HEK293 (cell line): Measurements from ENCODE around the gene PRR5.

Experiments
- CTCF ChIA-PET: fragments of 350-600 bp; formaldehyde crosslinking; extraction: SDS; loops from one replicate; lab custom pipeline; 2021; ENCODE audit warnings: antibody characterized with exemption; lab: Yijun Ruan, JAX
- POLR2A ChIA-PET: fragments of 300-600 bp; formaldehyde crosslinking; extraction: SDS; loops from one replicate; lab custom pipeline; 2020; ENCODE audit warnings: antibody characterized with exemption, inconsistent platforms; lab: Yijun Ruan, JAX
- H3K27ac ChIP-seq: fragments of 200-500 bp; sonication (Bioruptor generic); 2 replicates; pipeline ENCODE4 v1.5.1; 2014; ENCODE audit warnings: low read depth, low read length, control low read depth, inconsistent platforms; ENCODE audit errors: extremely low read depth
- H3K36me3 ChIP-seq, 2 experiments: fragments of 200-500 bp in 1 of 2; sonication (Bioruptor generic) in 1 of 2; 1 replicate in 1 of 2; 2 replicates in 1 of 2; pipeline ENCODE4 v1.5.1; 2014 to 2017; ENCODE audit warnings: inconsistent platforms in 2 of 2, low read length in 2 of 2; ENCODE audit not compliant: control insufficient read depth in 2 of 2, insufficient read depth in 1 of 2
- H3K4me1 ChIP-seq: fragments of 200-500 bp; sonication (Bioruptor generic); 2 replicates; pipeline ENCODE4 v1.5.1; 2014; ENCODE audit warnings: mild to moderate bottlenecking, low read length, inconsistent platforms; ENCODE audit not compliant: control insufficient read depth, insufficient read depth
- H3K4me3 ChIP-seq: 2 replicates; pipeline ENCODE4 v1.5.1; 2011; ENCODE audit warnings: low read depth, mild to moderate bottlenecking, control low read depth, low read length, moderate library complexity
- H3K9me3 ChIP-seq: fragments of 200-500 bp; sonication (Bioruptor generic); 2 replicates; pipeline ENCODE4 v1.5.1; 2014; ENCODE audit warnings: low read depth, low read length, inconsistent platforms; ENCODE audit not compliant: control insufficient read depth, insufficient read depth
- EGR2 ChIP-seq: fragments of 450-650 bp; formaldehyde crosslinking; IDR thresholded peaks from 2 replicates; pipeline ENCODE4 v1.5.1; 2016; ENCODE audit warnings: low read depth, missing biosample characterization, missing genetic modification characterization
- GFI1B ChIP-seq: fragments of 450-650 bp; formaldehyde crosslinking; IDR thresholded peaks from 2 replicates; pipeline ENCODE4 v1.5.1; 2016; ENCODE audit warnings: missing biosample characterization, missing genetic modification characterization
- WT1 ChIP-seq: fragments of 450-650 bp; formaldehyde crosslinking; IDR thresholded peaks from 2 replicates; pipeline ENCODE4 v1.5.1; 2016; ENCODE audit warnings: missing biosample characterization, missing genetic modification characterization
- YY1 ChIP-seq: fragments of 450-650 bp; formaldehyde crosslinking; IDR thresholded peaks from 2 replicates; pipeline ENCODE4 v1.5.1; 2018; ENCODE audit warnings: missing biosample characterization, missing genetic modification characterization
- ZBTB20 ChIP-seq: fragments of 450-650 bp; formaldehyde crosslinking; IDR thresholded peaks from 2 replicates; pipeline ENCODE4 v1.5.1; 2016; ENCODE audit warnings: missing biosample characterization, missing genetic modification characterization
- ZBTB21 ChIP-seq: fragments of 450-650 bp; formaldehyde crosslinking; IDR thresholded peaks from 2 replicates; pipeline ENCODE4 v1.5.1; 2017; ENCODE audit warnings: missing biosample characterization, missing genetic modification characterization
- ZBTB8A ChIP-seq: fragments of 450-650 bp; formaldehyde crosslinking; IDR thresholded peaks from 2 replicates; pipeline ENCODE4 v1.5.1; 2016; ENCODE audit warnings: missing biosample characterization, missing genetic modification characterization
- ZFHX2 ChIP-seq: fragments of 450-650 bp; formaldehyde crosslinking; conservative IDR thresholded peaks from 2 replicates; pipeline ENCODE4 v1.5.1; 2016; ENCODE audit warnings: missing biosample characterization, missing genetic modification characterization
- ZFP41 ChIP-seq: fragments of 450-650 bp; formaldehyde crosslinking; IDR thresholded peaks from 2 replicates; pipeline ENCODE4 v1.5.1; 2016; ENCODE audit warnings: missing biosample characterization, missing genetic modification characterization, borderline replicate concordance
- ZNF140 ChIP-seq: fragments of 450-650 bp; formaldehyde crosslinking; IDR thresholded peaks from 2 replicates; pipeline ENCODE4 v1.5.1; 2016; ENCODE audit warnings: missing biosample characterization, missing genetic modification characterization
- ZNF211 ChIP-seq: fragments of 450-650 bp; formaldehyde crosslinking; IDR thresholded peaks from 2 replicates; pipeline ENCODE4 v1.5.1; 2016; ENCODE audit warnings: low read depth, missing biosample characterization, missing genetic modification characterization
- ZNF366 ChIP-seq: fragments of 450-650 bp; formaldehyde crosslinking; conservative IDR thresholded peaks from 2 replicates; pipeline ENCODE4 v1.5.1; 2016; ENCODE audit warnings: missing biosample characterization, missing genetic modification characterization
- ZNF530 ChIP-seq: fragments of 450-650 bp; formaldehyde crosslinking; IDR thresholded peaks from 2 replicates; pipeline ENCODE4 v1.5.1; 2016; ENCODE audit warnings: low read depth, missing biosample characterization, missing genetic modification characterization
- ZNF76 ChIP-seq: fragments of 450-650 bp; formaldehyde crosslinking; IDR thresholded peaks from 2 replicates; pipeline ENCODE4; 2016; ENCODE audit warnings: low read depth, missing biosample characterization, missing genetic modification characterization, borderline replicate concordance
- ZNF768 ChIP-seq: fragments of 450-650 bp; formaldehyde crosslinking; IDR thresholded peaks from 2 replicates; pipeline ENCODE4 v1.5.1; 2018; ENCODE audit warnings: missing biosample characterization, mild to moderate bottlenecking, missing genetic modification characterization
- TF ChIP-seq, protein P1 (sequence below): fragments of 450-650 bp; formaldehyde crosslinking; IDR thresholded peaks from 2 replicates; pipeline ENCODE4 v1.5.1; 2016; ENCODE audit warnings: missing biosample characterization, missing genetic modification characterization
- TF ChIP-seq, protein P2 (sequence below): fragments of 450-650 bp; formaldehyde crosslinking; IDR thresholded peaks from 2 replicates; pipeline ENCODE4 v1.5.1; 2016; ENCODE audit warnings: missing biosample characterization, missing genetic modification characterization, borderline replicate concordance
- TF ChIP-seq, protein P3 (sequence below): fragments of 450-650 bp; formaldehyde crosslinking; IDR thresholded peaks from 2 replicates; pipeline ENCODE4 v1.5.1; 2017; ENCODE audit warnings: missing biosample characterization, missing genetic modification characterization
- TF ChIP-seq, protein P4 (sequence below): fragments of 450-650 bp; formaldehyde crosslinking; IDR thresholded peaks from 2 replicates; pipeline ENCODE4 v1.5.1; 2017; ENCODE audit warnings: missing biosample characterization, missing genetic modification characterization

PRR5 gene

DNA sequence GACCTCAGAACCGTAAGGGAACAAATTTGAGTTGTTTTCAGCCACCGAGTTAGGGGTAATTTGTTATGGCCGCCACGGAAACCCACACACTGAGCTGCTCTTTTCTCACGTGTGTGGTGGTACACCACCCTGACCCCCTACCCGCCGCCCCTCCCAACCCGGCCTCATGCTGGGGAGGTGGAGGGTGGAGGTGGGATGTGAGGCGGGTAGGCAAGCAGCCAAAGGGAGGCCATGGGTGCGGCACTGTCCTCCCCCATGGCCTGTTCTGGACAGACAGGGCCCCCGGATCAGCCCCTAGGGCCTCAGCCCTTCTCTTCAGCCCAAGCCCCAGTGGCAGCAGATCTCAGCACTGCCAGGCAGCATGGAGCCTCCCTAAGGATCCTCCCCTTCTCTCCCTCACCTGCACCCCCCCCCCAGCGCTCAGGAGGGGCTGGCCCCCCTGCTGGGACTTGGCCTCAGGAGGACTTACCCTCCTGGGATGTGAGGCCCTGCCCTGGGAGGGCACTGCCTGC lies 7.9 kb downstream of the PRR5 start (continued):
- TF ChIP-seq, protein P1, sequence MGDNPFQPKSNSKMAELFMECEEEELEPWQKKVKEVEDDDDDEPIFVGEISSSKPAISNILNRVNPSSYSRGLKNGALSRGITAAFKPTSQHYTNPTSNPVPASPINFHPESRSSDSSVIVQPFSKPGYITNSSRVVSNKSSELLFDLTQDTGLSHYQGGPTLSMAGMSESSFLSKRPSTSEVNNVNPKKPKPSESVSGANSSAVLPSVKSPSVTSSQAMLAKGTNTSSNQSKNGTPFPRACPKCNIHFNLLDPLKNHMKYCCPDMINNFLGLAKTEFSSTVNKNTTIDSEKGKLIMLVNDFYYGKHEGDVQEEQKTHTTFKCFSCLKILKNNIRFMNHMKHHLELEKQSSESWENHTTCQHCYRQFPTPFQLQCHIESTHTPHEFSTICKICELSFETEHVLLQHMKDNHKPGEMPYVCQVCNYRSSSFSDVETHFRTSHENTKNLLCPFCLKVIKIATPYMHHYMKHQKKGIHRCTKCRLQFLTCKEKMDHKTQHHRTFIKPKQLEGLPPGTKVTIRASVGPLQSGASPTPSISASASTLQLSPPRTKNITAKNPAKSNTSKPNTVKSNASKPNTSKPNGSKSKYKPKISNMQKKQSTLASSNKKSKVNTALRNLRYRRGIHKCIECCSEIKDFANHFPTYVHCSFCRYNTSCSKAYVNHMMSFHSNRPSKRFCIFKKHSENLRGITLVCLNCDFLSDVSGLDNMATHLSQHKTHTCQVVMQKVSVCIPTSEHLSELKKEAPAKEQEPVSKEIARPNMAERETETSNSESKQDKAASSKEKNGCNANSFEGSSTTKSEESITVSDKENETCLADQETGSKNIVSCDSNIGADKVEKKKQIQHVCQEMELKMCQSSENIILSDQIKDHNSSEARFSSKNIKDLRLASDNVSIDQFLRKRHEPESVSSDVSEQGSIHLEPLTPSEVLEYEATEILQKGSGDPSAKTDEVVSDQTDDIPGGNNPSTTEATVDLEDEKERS: no peak
- TF ChIP-seq ZNF366 (no peak), ZNF530 (tag by site-specific recombination) (no peak), ZBTB8A (tag by site-specific recombination) (0 out of 2 replicates have a peak, but pooled peaks have one; percentile 41)
- TF ChIP-seq, protein P2, sequence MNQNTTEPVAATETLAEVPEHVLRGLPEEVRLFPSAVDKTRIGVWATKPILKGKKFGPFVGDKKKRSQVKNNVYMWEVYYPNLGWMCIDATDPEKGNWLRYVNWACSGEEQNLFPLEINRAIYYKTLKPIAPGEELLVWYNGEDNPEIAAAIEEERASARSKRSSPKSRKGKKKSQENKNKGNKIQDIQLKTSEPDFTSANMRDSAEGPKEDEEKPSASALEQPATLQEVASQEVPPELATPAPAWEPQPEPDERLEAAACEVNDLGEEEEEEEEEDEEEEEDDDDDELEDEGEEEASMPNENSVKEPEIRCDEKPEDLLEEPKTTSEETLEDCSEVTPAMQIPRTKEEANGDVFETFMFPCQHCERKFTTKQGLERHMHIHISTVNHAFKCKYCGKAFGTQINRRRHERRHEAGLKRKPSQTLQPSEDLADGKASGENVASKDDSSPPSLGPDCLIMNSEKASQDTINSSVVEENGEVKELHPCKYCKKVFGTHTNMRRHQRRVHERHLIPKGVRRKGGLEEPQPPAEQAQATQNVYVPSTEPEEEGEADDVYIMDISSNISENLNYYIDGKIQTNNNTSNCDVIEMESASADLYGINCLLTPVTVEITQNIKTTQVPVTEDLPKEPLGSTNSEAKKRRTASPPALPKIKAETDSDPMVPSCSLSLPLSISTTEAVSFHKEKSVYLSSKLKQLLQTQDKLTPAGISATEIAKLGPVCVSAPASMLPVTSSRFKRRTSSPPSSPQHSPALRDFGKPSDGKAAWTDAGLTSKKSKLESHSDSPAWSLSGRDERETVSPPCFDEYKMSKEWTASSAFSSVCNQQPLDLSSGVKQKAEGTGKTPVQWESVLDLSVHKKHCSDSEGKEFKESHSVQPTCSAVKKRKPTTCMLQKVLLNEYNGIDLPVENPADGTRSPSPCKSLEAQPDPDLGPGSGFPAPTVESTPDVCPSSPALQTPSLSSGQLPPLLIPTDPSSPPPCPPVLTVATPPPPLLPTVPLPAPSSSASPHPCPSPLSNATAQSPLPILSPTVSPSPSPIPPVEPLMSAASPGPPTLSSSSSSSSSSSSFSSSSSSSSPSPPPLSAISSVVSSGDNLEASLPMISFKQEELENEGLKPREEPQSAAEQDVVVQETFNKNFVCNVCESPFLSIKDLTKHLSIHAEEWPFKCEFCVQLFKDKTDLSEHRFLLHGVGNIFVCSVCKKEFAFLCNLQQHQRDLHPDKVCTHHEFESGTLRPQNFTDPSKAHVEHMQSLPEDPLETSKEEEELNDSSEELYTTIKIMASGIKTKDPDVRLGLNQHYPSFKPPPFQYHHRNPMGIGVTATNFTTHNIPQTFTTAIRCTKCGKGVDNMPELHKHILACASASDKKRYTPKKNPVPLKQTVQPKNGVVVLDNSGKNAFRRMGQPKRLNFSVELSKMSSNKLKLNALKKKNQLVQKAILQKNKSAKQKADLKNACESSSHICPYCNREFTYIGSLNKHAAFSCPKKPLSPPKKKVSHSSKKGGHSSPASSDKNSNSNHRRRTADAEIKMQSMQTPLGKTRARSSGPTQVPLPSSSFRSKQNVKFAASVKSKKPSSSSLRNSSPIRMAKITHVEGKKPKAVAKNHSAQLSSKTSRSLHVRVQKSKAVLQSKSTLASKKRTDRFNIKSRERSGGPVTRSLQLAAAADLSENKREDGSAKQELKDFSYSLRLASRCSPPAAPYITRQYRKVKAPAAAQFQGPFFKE (tag by site-specific recombination): no peak

DNA sequence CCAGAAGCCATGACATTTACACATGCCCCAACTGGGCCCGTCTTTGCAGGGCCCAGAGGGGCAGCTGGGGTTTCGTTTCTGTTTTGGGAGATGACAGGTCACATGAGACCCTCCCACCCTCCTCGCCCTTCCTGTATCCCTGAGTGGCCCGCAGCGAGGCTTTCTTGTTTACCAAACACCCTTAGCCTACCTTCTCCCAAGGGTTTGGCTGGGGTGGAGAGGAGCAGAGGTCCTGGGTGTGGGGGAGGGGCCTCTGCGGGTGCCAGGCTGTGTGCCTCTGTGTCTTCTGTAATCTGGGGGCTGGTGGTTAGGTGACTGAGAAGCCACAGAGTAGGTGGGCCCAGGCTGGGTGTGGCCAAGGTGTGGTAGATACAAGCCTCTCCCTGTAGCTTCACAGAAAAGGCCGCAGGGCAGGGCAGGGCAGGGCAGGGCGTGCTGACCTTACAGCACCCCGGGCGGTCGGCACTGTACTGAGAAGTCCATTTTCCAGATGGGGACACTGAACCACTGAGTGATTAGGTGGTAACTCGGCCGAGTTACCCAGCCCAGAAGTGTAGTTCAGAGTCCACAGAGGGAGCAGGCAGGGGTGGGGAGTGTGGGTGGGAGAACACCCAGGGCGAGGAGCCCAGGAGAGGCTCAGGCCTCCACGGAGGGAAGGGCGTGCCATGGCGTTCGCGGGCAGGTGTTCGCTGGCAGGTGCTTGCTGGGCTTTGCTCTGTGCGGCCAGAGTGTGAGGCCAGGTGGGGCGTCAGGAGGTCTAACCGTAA lies 8.7 kb downstream of the PRR5 start:
- Histone ChIP-seq H3K36me3 (peaks cover 0 to 4% of the 10 kb centered on the region in 2 experiments; a peak in 1 of 3 replicates), H3K9me3 (no peaks in the 10 kb centered on the region), H3K27ac (no peak overlapping the region), H3K4me1 (peaks cover 2% of the 10 kb centered on the region; the same call in 1 of the 2 replicates), H3K4me3 (no peak overlapping the region)
- ChIA-PET CTCF (no interaction called here), POLR2A (no interaction called here)
- TF ChIP-seq, protein P3, sequence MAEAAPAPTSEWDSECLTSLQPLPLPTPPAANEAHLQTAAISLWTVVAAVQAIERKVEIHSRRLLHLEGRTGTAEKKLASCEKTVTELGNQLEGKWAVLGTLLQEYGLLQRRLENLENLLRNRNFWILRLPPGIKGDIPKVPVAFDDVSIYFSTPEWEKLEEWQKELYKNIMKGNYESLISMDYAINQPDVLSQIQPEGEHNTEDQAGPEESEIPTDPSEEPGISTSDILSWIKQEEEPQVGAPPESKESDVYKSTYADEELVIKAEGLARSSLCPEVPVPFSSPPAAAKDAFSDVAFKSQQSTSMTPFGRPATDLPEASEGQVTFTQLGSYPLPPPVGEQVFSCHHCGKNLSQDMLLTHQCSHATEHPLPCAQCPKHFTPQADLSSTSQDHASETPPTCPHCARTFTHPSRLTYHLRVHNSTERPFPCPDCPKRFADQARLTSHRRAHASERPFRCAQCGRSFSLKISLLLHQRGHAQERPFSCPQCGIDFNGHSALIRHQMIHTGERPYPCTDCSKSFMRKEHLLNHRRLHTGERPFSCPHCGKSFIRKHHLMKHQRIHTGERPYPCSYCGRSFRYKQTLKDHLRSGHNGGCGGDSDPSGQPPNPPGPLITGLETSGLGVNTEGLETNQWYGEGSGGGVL: no peak
- TF ChIP-seq ZNF211: no peak
- TF ChIP-seq ZFHX2: 0 out of 2 replicates have a peak, but pooled peaks have one; percentile 20
- 0 out of 2 replicates have a peak, but pooled peaks have one; percentile 5 for TF ChIP-seq WT1 (tag by site-specific recombination)
- TF ChIP-seq ZFP41: no peak
- no peak for TF ChIP-seq ZNF768 (tag by site-specific recombination)
- no peak for TF ChIP-seq YY1 (tag by site-specific recombination)
- no peak for TF ChIP-seq ZNF76 (tag by site-specific recombination)
- TF ChIP-seq GFI1B: no peak
- TF ChIP-seq EGR2 (tag by site-specific recombination): peak; percentile 67; the same call in 1 of the 2 replicates
- TF ChIP-seq ZNF140 (tag by site-specific recombination): no peak
- TF ChIP-seq, protein P1: no peak
- TF ChIP-seq ZBTB20 (tag by site-specific recombination): no peak
- no peak for TF ChIP-seq ZBTB21 (tag by site-specific recombination)
- TF ChIP-seq, protein P4, sequence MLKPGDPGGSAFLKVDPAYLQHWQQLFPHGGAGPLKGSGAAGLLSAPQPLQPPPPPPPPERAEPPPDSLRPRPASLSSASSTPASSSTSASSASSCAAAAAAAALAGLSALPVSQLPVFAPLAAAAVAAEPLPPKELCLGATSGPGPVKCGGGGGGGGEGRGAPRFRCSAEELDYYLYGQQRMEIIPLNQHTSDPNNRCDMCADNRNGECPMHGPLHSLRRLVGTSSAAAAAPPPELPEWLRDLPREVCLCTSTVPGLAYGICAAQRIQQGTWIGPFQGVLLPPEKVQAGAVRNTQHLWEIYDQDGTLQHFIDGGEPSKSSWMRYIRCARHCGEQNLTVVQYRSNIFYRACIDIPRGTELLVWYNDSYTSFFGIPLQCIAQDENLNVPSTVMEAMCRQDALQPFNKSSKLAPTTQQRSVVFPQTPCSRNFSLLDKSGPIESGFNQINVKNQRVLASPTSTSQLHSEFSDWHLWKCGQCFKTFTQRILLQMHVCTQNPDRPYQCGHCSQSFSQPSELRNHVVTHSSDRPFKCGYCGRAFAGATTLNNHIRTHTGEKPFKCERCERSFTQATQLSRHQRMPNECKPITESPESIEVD (tag by site-specific recombination): no peak
